Lower leg skin (tissue), 3 donors: Measurements from ENCODE around the gene TLR6.

Experiments used
- POLR2A ChIP-seq, 2 donors: fragments of 450-650 bp; IDR thresholded peaks; one replicate each; pipeline ENCODE4 v1.6.1; 2016 to 2017; ENCODE audit warnings: antibody characterized with exemption in 2 of 2, mild to moderate bottlenecking in 1 of 2, moderate library complexity in 1 of 2
- TF ChIP-seq, protein P1 (sequence below), 3 donors: fragments of 450-650 bp; IDR thresholded peaks; one replicate each; pipeline ENCODE4 v1.5.1; 2016; ENCODE audit warnings: antibody characterized with exemption in 3 of 3, mild to moderate bottlenecking in 3 of 3, moderate library complexity in 2 of 3

DNA sequence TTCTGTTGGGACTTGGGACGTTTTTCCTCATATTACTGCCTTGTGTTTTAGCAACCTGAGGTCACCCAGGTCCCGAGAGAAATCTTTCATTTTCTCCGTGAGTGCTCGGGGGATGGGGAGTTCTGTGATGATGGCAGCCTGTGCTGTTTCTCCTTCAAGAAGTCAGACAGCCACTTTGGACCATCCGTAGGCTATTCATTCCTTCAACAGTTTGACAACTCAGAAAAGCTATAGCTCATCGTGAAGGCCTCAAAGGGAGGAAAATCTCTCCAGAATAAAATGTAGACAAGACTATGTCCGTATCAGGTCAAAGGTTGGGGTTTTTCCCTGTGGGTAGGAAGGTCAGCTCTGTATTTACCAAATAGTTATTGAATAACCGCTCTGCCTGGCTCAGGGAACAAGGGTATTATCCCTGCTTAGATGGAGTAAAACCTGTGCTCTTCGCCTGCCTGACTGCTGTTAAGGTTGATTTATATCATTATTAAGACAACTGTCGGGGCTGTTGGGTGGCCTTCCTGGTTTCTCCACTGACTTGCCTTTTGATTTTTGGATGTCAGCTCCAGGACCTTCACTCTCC is 47.6 kb upstream of the TLR6 start:
- TF ChIP-seq, protein P1, sequence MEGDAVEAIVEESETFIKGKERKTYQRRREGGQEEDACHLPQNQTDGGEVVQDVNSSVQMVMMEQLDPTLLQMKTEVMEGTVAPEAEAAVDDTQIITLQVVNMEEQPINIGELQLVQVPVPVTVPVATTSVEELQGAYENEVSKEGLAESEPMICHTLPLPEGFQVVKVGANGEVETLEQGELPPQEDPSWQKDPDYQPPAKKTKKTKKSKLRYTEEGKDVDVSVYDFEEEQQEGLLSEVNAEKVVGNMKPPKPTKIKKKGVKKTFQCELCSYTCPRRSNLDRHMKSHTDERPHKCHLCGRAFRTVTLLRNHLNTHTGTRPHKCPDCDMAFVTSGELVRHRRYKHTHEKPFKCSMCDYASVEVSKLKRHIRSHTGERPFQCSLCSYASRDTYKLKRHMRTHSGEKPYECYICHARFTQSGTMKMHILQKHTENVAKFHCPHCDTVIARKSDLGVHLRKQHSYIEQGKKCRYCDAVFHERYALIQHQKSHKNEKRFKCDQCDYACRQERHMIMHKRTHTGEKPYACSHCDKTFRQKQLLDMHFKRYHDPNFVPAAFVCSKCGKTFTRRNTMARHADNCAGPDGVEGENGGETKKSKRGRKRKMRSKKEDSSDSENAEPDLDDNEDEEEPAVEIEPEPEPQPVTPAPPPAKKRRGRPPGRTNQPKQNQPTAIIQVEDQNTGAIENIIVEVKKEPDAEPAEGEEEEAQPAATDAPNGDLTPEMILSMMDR (IDR thresholded peaks at IDR 0.05), result no peak
- TF ChIP-seq POLR2A (IDR thresholded peaks at IDR 0.05), result no peak
